ENCODE measurements around the gene GAD1.

GRCh38 chr2:170782673-170783072 is 34.0 kb upstream of the GAD1 start:
- TF ChIP-seq CTCF (IDR thresholded peaks at IDR 0.05 in 4 of 5, conservative IDR thresholded peaks at IDR 0.05 in 1 of 5) (no peak), POLR2A (IDR thresholded peaks at IDR 0.05) (no peak)
